Measurements from ENCODE around the gene ASIC1.

ASIC1 gene

GRCh38 chr12:50050410-50051098 lies 6.8 kb upstream of the ASIC1 start:
- no peak for DNase-seq
- peaks cover 20% of the 10 kb centered on the region for H3K27me3 ChIP-seq (replicated peaks; ENCODE audit: control insufficient read depth, insufficient read depth, low read length, poor library complexity, severe bottlenecking)
- H3K36me3 ChIP-seq (ENCODE audit: control insufficient read depth, insufficient read depth, low read length): no peaks in the 10 kb centered on the region
- H3K9me3 ChIP-seq (ENCODE audit: control insufficient read depth, low read length): no peaks in the 10 kb centered on the region
- no peak overlapping the region for H3K4me3 ChIP-seq (ENCODE audit: insufficient read depth, low read depth, low read length, poor library complexity, severe bottlenecking)
- no peak overlapping the region for H3K27ac ChIP-seq (ENCODE audit: insufficient read depth, low read length, poor library complexity, severe bottlenecking)
- H3K4me1 ChIP-seq (ENCODE audit: control insufficient read depth, insufficient read depth, low read length, poor library complexity, severe bottlenecking): peaks cover under 1% of the 10 kb centered on the region

GRCh38 chr12:50051101-50051806 lies 6.1 kb upstream of the ASIC1 start:
- Histone ChIP-seq H3K27ac (ENCODE audit: insufficient read depth, low read length, poor library complexity, severe bottlenecking) (no peak overlapping the region), H3K36me3 (ENCODE audit: control insufficient read depth, insufficient read depth, low read length) (no peaks in the 10 kb centered on the region), H3K9me3 (ENCODE audit: control insufficient read depth, low read length) (no peaks in the 10 kb centered on the region), H3K4me1 (ENCODE audit: control insufficient read depth, insufficient read depth, low read length, poor library complexity, severe bottlenecking) (peaks cover 7% of the 10 kb centered on the region), H3K27me3 (replicated peaks; ENCODE audit: control insufficient read depth, insufficient read depth, low read length, poor library complexity, severe bottlenecking) (peaks cover 23% of the 10 kb centered on the region), H3K4me3 (ENCODE audit: insufficient read depth, low read depth, low read length, poor library complexity, severe bottlenecking) (no peak overlapping the region)
- DNase-seq: no peak

- Histone ChIP-seq H3K4me3 (ENCODE audit: insufficient read depth, low read depth, low read length, poor library complexity, severe bottlenecking) (no peak overlapping the region), H3K27ac (ENCODE audit: insufficient read depth, low read length, poor library complexity, severe bottlenecking) (no peak overlapping the region), H3K36me3 (ENCODE audit: control insufficient read depth, insufficient read depth, low read length) (no peaks in the 10 kb centered on the region), H3K9me3 (ENCODE audit: control insufficient read depth, low read length) (no peaks in the 10 kb centered on the region), H3K4me1 (ENCODE audit: control insufficient read depth, insufficient read depth, low read length, poor library complexity, severe bottlenecking) (peaks cover 13% of the 10 kb centered on the region), H3K27me3 (replicated peaks; ENCODE audit: control insufficient read depth, insufficient read depth, low read length, poor library complexity, severe bottlenecking) (peaks cover 35% of the 10 kb centered on the region)
- DNase-seq: no peak
Observed at GRCh38 chr12:50052544-50052943, 4.9 kb upstream of the ASIC1 start.

GRCh38 chr12:50052964-50053363 lies 4.4 kb upstream of the ASIC1 start:
- Histone ChIP-seq H3K4me3 (ENCODE audit: insufficient read depth, low read depth, low read length, poor library complexity, severe bottlenecking) (no peak overlapping the region), H3K4me1 (ENCODE audit: control insufficient read depth, insufficient read depth, low read length, poor library complexity, severe bottlenecking) (peaks cover 16% of the 10 kb centered on the region), H3K27me3 (replicated peaks; ENCODE audit: control insufficient read depth, insufficient read depth, low read length, poor library complexity, severe bottlenecking) (peaks cover 38% of the 10 kb centered on the region), H3K36me3 (ENCODE audit: control insufficient read depth, insufficient read depth, low read length) (no peaks in the 10 kb centered on the region), H3K27ac (ENCODE audit: insufficient read depth, low read length, poor library complexity, severe bottlenecking) (no peak overlapping the region), H3K9me3 (ENCODE audit: control insufficient read depth, low read length) (no peaks in the 10 kb centered on the region)
- DNase-seq: no peak

- no peaks in the 10 kb centered on the region for H3K36me3 ChIP-seq (ENCODE audit: control insufficient read depth, insufficient read depth, low read length)
- H3K27me3 ChIP-seq (replicated peaks; ENCODE audit: control insufficient read depth, insufficient read depth, low read length, poor library complexity, severe bottlenecking): peaks cover 42% of the 10 kb centered on the region
- H3K4me3 ChIP-seq (ENCODE audit: insufficient read depth, low read depth, low read length, poor library complexity, severe bottlenecking): no peak overlapping the region
- H3K9me3 ChIP-seq (ENCODE audit: control insufficient read depth, low read length): no peaks in the 10 kb centered on the region
- DNase-seq: no peak
- H3K4me1 ChIP-seq (ENCODE audit: control insufficient read depth, insufficient read depth, low read length, poor library complexity, severe bottlenecking): peaks cover 18% of the 10 kb centered on the region
- no peak overlapping the region for H3K27ac ChIP-seq (ENCODE audit: insufficient read depth, low read length, poor library complexity, severe bottlenecking)
Observed at GRCh38 chr12:50053583-50053982, 3.8 kb upstream of the ASIC1 start.

GRCh38 chr12:50055831-50056638 lies 1.4 kb upstream of the ASIC1 start:
- peak in 2 of 3 donors; percentile 24 to 30 for DNase-seq
- Histone ChIP-seq H3K27me3 (replicated peaks; ENCODE audit: control insufficient read depth, insufficient read depth, low read length, poor library complexity, severe bottlenecking) (peaks cover 37% of the 10 kb centered on the region), H3K4me3 (ENCODE audit: insufficient read depth, low read depth, low read length, poor library complexity, severe bottlenecking) (no peak overlapping the region)

GRCh38 chr12:50056639-50056976 lies 788 bp upstream of the ASIC1 start:
- no peak for DNase-seq
- Histone ChIP-seq H3K4me3 (ENCODE audit: insufficient read depth, low read depth, low read length, poor library complexity, severe bottlenecking) (peak overlapping the region; percentile 62), H3K27ac (ENCODE audit: insufficient read depth, low read length, poor library complexity, severe bottlenecking) (no peak overlapping the region), H3K9me3 (ENCODE audit: control insufficient read depth, low read length) (no peaks in the 10 kb centered on the region), H3K36me3 (ENCODE audit: control insufficient read depth, insufficient read depth, low read length) (no peaks in the 10 kb centered on the region), H3K4me1 (ENCODE audit: control insufficient read depth, insufficient read depth, low read length, poor library complexity, severe bottlenecking) (peaks cover 18% of the 10 kb centered on the region), H3K27me3 (replicated peaks; ENCODE audit: control insufficient read depth, insufficient read depth, low read length, poor library complexity, severe bottlenecking) (peaks cover 33% of the 10 kb centered on the region)

More at GRCh38 chr12:50055831-50056638, 1.4 kb upstream of the ASIC1 start:
- no peaks in the 10 kb centered on the region for H3K36me3 ChIP-seq (ENCODE audit: control insufficient read depth, insufficient read depth, low read length)
- H3K27ac ChIP-seq (ENCODE audit: insufficient read depth, low read length, poor library complexity, severe bottlenecking): no peak overlapping the region
- H3K4me1 ChIP-seq (ENCODE audit: control insufficient read depth, insufficient read depth, low read length, poor library complexity, severe bottlenecking): peaks cover 18% of the 10 kb centered on the region
- no peaks in the 10 kb centered on the region for H3K9me3 ChIP-seq (ENCODE audit: control insufficient read depth, low read length)

GRCh38 chr12:50057896-50058670 lies 687 bp downstream of the ASIC1 start:
- no peak overlapping the region for H3K27ac ChIP-seq (ENCODE audit: insufficient read depth, low read length, poor library complexity, severe bottlenecking)
- no peak for DNase-seq
- H3K9me3 ChIP-seq (ENCODE audit: control insufficient read depth, low read length): no peaks in the 10 kb centered on the region
- H3K27me3 ChIP-seq (replicated peaks; ENCODE audit: control insufficient read depth, insufficient read depth, low read length, poor library complexity, severe bottlenecking): peaks cover 22% of the 10 kb centered on the region
- H3K4me1 ChIP-seq (ENCODE audit: control insufficient read depth, insufficient read depth, low read length, poor library complexity, severe bottlenecking): peaks cover 18% of the 10 kb centered on the region
- H3K4me3 ChIP-seq (ENCODE audit: insufficient read depth, low read depth, low read length, poor library complexity, severe bottlenecking): peak overlapping the region; percentile 48
- H3K36me3 ChIP-seq (ENCODE audit: control insufficient read depth, insufficient read depth, low read length): no peaks in the 10 kb centered on the region

GRCh38 chr12:50058743-50059312 lies 1.4 kb downstream of the ASIC1 start:
- no peak for DNase-seq
- Histone ChIP-seq H3K4me1 (ENCODE audit: control insufficient read depth, insufficient read depth, low read length, poor library complexity, severe bottlenecking) (peaks cover 18% of the 10 kb centered on the region), H3K36me3 (ENCODE audit: control insufficient read depth, insufficient read depth, low read length) (no peaks in the 10 kb centered on the region), H3K27ac (ENCODE audit: insufficient read depth, low read length, poor library complexity, severe bottlenecking) (no peak overlapping the region), H3K9me3 (ENCODE audit: control insufficient read depth, low read length) (no peaks in the 10 kb centered on the region), H3K27me3 (replicated peaks; ENCODE audit: control insufficient read depth, insufficient read depth, low read length, poor library complexity, severe bottlenecking) (peaks cover 22% of the 10 kb centered on the region), H3K4me3 (ENCODE audit: insufficient read depth, low read depth, low read length, poor library complexity, severe bottlenecking) (no peak overlapping the region)

Measured in effector memory CD4-positive, alpha-beta T cell (primary cell).